ENCODE measurements around the gene NF1. TPM values are rescaled to one million over a fixed set of nuclear protein-coding genes. Genes with fewer than 3 reads are reported as not detected.
"Not testable (repeated sequence)": the region's sequence is repeated elsewhere in the genome, so short reads cannot be mapped to it uniquely, and the experiment has no call there.

NF1 gene
- total RNA-seq, 1 experiment from 2014 or later = 164 TPM

GRCh38 chr17:31311526-31311925, 216.7 kb downstream of the NF1 start:
- Histone ChIP-seq H3K4me2 (ENCODE audit: low read depth, low read length, poor library complexity, severe bottlenecking) (peak overlapping the region; percentile 73), H3K4me1 (ENCODE audit: low read length) (peaks cover 100% of the 10 kb centered on the region), H3K9me3 (ENCODE audit: low read length) (no peaks in the 10 kb centered on the region), H3K9ac (ENCODE audit: low read length) (peak overlapping the region; percentile 20; the same call in 1 of the 2 replicates), H3K27me3 (ENCODE audit: low read length) (no peaks in the 10 kb centered on the region), H4K20me1 (ENCODE audit: insufficient read depth, low read depth, low read length) (no peaks in the 10 kb centered on the region), H3K9me2 (replicated peaks; ENCODE audit: insufficient read depth, low read length) (no peaks in the 10 kb centered on the region), H2AFZ (ENCODE audit: low read length) (no peak overlapping the region), H3K27ac (ENCODE audit: low read length) (peak overlapping the region; percentile 99), H3K79me2 (ENCODE audit: low read length) (peaks cover 21% of the 10 kb centered on the region), H3K36me3 (ENCODE audit: insufficient read depth, low read length) (peaks cover 6% of the 10 kb centered on the region; the same call in 1 of the 2 replicates), H3K4me3 (ENCODE audit: low read length) (peak overlapping the region; percentile 52)
- peak; percentile 46 for DNase-seq

GRCh38 chr17:31312223-31312622, 217.4 kb downstream of the NF1 start:
- H3K9me2 ChIP-seq (replicated peaks; ENCODE audit: insufficient read depth, low read length); H3K36me3 ChIP-seq (ENCODE audit: insufficient read depth, low read length); H4K20me1 ChIP-seq (ENCODE audit: insufficient read depth, low read depth, low read length); H2AFZ ChIP-seq (ENCODE audit: low read length); DNase-seq; H3K4me3 ChIP-seq (ENCODE audit: low read length); H3K27me3 ChIP-seq (ENCODE audit: low read length); H3K9me3 ChIP-seq (ENCODE audit: low read length); H3K9ac ChIP-seq (ENCODE audit: low read length): not testable (repeated sequence)
- peak overlapping the region; percentile 73 for H3K4me2 ChIP-seq (ENCODE audit: low read depth, low read length, poor library complexity, severe bottlenecking)
- peaks cover 21% of the 10 kb centered on the region for H3K79me2 ChIP-seq (ENCODE audit: low read length)
- peak overlapping the region; percentile 99 for H3K27ac ChIP-seq (ENCODE audit: low read length)
- peaks cover 100% of the 10 kb centered on the region for H3K4me1 ChIP-seq (ENCODE audit: low read length)

GRCh38 chr17:31313982-31314781, 219.4 kb downstream of the NF1 start, which contains the start of gene EVI2B:
EVI2B (minus strand) TSS chr17:31314054; CDS start chr17:31305609, 8,445 bp downstream.
- peak; percentile 92 for DNase-seq
- H3K4me1 ChIP-seq (ENCODE audit: low read length) = peaks cover 100% of the 10 kb centered on the region
- H3K9me3 ChIP-seq (ENCODE audit: low read length) = no peaks in the 10 kb centered on the region
- no peaks in the 10 kb centered on the region for H4K20me1 ChIP-seq (ENCODE audit: insufficient read depth, low read depth, low read length)
- no peaks in the 10 kb centered on the region for H3K9me2 ChIP-seq (replicated peaks; ENCODE audit: insufficient read depth, low read length)
- H3K79me2 ChIP-seq (ENCODE audit: low read length) = peaks cover 21% of the 10 kb centered on the region
- H3K4me2 ChIP-seq (ENCODE audit: low read depth, low read length, poor library complexity, severe bottlenecking) = peak within 1 kb of the TSS; percentile 73
- no peaks in the 10 kb centered on the region for H3K27me3 ChIP-seq (ENCODE audit: low read length)
- H3K9ac ChIP-seq (ENCODE audit: low read length) = no peak within 1 kb of the TSS
- peak within 1 kb of the TSS; percentile 99 for H3K27ac ChIP-seq (ENCODE audit: low read length)
- H2AFZ ChIP-seq (ENCODE audit: low read length) = no peak within 1 kb of the TSS
- peak within 1 kb of the TSS; percentile 17; the same call in 1 of the 2 replicates for H3K4me3 ChIP-seq (ENCODE audit: low read length)
- H3K36me3 ChIP-seq (ENCODE audit: insufficient read depth, low read length) = peaks cover 6% of the 10 kb centered on the region; the same call in 1 of the 2 replicates

- H3K36me3 ChIP-seq (ENCODE audit: insufficient read depth, low read length) = peaks cover 6% of the 10 kb centered on the region; the same call in 1 of the 2 replicates
- H3K9ac ChIP-seq (ENCODE audit: low read length) = no peak overlapping the region
- H3K9me2 ChIP-seq (replicated peaks; ENCODE audit: insufficient read depth, low read length) = no peaks in the 10 kb centered on the region
- no peaks in the 10 kb centered on the region for H3K9me3 ChIP-seq (ENCODE audit: low read length)
- H3K79me2 ChIP-seq (ENCODE audit: low read length) = peaks cover 21% of the 10 kb centered on the region
- no peak overlapping the region for H3K4me2 ChIP-seq (ENCODE audit: low read depth, low read length, poor library complexity, severe bottlenecking)
- H2AFZ ChIP-seq (ENCODE audit: low read length) = no peak overlapping the region
- peak overlapping the region; percentile 99 for H3K27ac ChIP-seq (ENCODE audit: low read length)
- no peak overlapping the region for H3K4me3 ChIP-seq (ENCODE audit: low read length)
- no peaks in the 10 kb centered on the region for H4K20me1 ChIP-seq (ENCODE audit: insufficient read depth, low read depth, low read length)
- no peak for DNase-seq
- peaks cover 100% of the 10 kb centered on the region for H3K4me1 ChIP-seq (ENCODE audit: low read length)
- no peaks in the 10 kb centered on the region for H3K27me3 ChIP-seq (ENCODE audit: low read length)
These were observed 220.0 kb downstream of the NF1 start for GRCh38 chr17:31314782-31315100.

- Histone ChIP-seq H2AFZ (ENCODE audit: low read length) (no peak overlapping the region), H3K4me2 (ENCODE audit: low read depth, low read length, poor library complexity, severe bottlenecking) (peak overlapping the region; percentile 52), H3K27ac (ENCODE audit: low read length) (peak overlapping the region; percentile 99), H3K9me2 (replicated peaks; ENCODE audit: insufficient read depth, low read length) (no peaks in the 10 kb centered on the region), H3K4me1 (ENCODE audit: low read length) (peaks cover 83% of the 10 kb centered on the region), H3K4me3 (ENCODE audit: low read length) (peak overlapping the region; percentile 42), H3K79me2 (ENCODE audit: low read length) (peaks cover 37% of the 10 kb centered on the region), H4K20me1 (ENCODE audit: insufficient read depth, low read depth, low read length) (no peaks in the 10 kb centered on the region), H3K27me3 (ENCODE audit: low read length) (no peaks in the 10 kb centered on the region), H3K9ac (ENCODE audit: low read length) (peak overlapping the region; percentile 62), H3K9me3 (ENCODE audit: low read length) (no peaks in the 10 kb centered on the region), H3K36me3 (ENCODE audit: insufficient read depth, low read length) (peaks cover 6% of the 10 kb centered on the region; the same call in 1 of the 2 replicates)
- peak; percentile 69 for DNase-seq
These were observed 223.6 kb downstream of the NF1 start for GRCh38 chr17:31318298-31318801.

- H3K27ac ChIP-seq (ENCODE audit: low read length) = peak overlapping the region; percentile 99
- peaks cover 41% of the 10 kb centered on the region for H3K79me2 ChIP-seq (ENCODE audit: low read length)
- H3K4me1 ChIP-seq (ENCODE audit: low read length) = peaks cover 76% of the 10 kb centered on the region
- H4K20me1 ChIP-seq (ENCODE audit: insufficient read depth, low read depth, low read length) = no peaks in the 10 kb centered on the region
- H3K9me3 ChIP-seq (ENCODE audit: low read length) = no peaks in the 10 kb centered on the region
- DNase-seq = peak; percentile 95
- H3K36me3 ChIP-seq (ENCODE audit: insufficient read depth, low read length) = peaks cover 6% of the 10 kb centered on the region; the same call in 1 of the 2 replicates
- no peak overlapping the region for H2AFZ ChIP-seq (ENCODE audit: low read length)
- H3K4me2 ChIP-seq (ENCODE audit: low read depth, low read length, poor library complexity, severe bottlenecking) = peak overlapping the region; percentile 52
- H3K27me3 ChIP-seq (ENCODE audit: low read length) = no peaks in the 10 kb centered on the region
- no peaks in the 10 kb centered on the region for H3K9me2 ChIP-seq (replicated peaks; ENCODE audit: insufficient read depth, low read length)
- H3K9ac ChIP-seq (ENCODE audit: low read length) = peak overlapping the region; percentile 62
- peak overlapping the region; percentile 42 for H3K4me3 ChIP-seq (ENCODE audit: low read length)
These were observed 224.3 kb downstream of the NF1 start for GRCh38 chr17:31318851-31319661.

GRCh38 chr17:31320241-31320640, 225.5 kb downstream of the NF1 start:
- Histone ChIP-seq H3K27ac (ENCODE audit: low read length) (peak overlapping the region; percentile 99), H3K9ac (ENCODE audit: low read length) (no peak overlapping the region), H3K4me2 (ENCODE audit: low read depth, low read length, poor library complexity, severe bottlenecking) (peak overlapping the region; percentile 52), H2AFZ (ENCODE audit: low read length) (no peak overlapping the region), H3K9me3 (ENCODE audit: low read length) (no peaks in the 10 kb centered on the region), H3K4me3 (ENCODE audit: low read length) (no peak overlapping the region), H3K79me2 (ENCODE audit: low read length) (peaks cover 37% of the 10 kb centered on the region), H4K20me1 (ENCODE audit: insufficient read depth, low read depth, low read length) (no peaks in the 10 kb centered on the region), H3K9me2 (replicated peaks; ENCODE audit: insufficient read depth, low read length) (no peaks in the 10 kb centered on the region), H3K4me1 (ENCODE audit: low read length) (peaks cover 64% of the 10 kb centered on the region), H3K36me3 (ENCODE audit: insufficient read depth, low read length) (no peaks in the 10 kb centered on the region), H3K27me3 (ENCODE audit: low read length) (no peaks in the 10 kb centered on the region)
- DNase-seq = no peak

- no peak overlapping the region for H3K4me3 ChIP-seq (ENCODE audit: low read length)
- H3K27me3 ChIP-seq (ENCODE audit: low read length) = no peaks in the 10 kb centered on the region
- no peak for DNase-seq
- H3K4me2 ChIP-seq (ENCODE audit: low read depth, low read length, poor library complexity, severe bottlenecking) = no peak overlapping the region
- peaks cover 31% of the 10 kb centered on the region for H3K79me2 ChIP-seq (ENCODE audit: low read length)
- H3K9ac ChIP-seq (ENCODE audit: low read length) = no peak overlapping the region
- H3K27ac ChIP-seq (ENCODE audit: low read length) = peak overlapping the region; percentile 99
- peaks cover 59% of the 10 kb centered on the region for H3K4me1 ChIP-seq (ENCODE audit: low read length)
- H3K36me3 ChIP-seq (ENCODE audit: insufficient read depth, low read length) = peaks cover 1% of the 10 kb centered on the region; the same call in 1 of the 2 replicates
- no peaks in the 10 kb centered on the region for H4K20me1 ChIP-seq (ENCODE audit: insufficient read depth, low read depth, low read length)
- no peaks in the 10 kb centered on the region for H3K9me3 ChIP-seq (ENCODE audit: low read length)
- H2AFZ ChIP-seq (ENCODE audit: low read length) = no peak overlapping the region
- no peaks in the 10 kb centered on the region for H3K9me2 ChIP-seq (replicated peaks; ENCODE audit: insufficient read depth, low read length)
These were observed 226.0 kb downstream of the NF1 start for GRCh38 chr17:31320791-31321190.

All from Karpas-422 (cell line).